GM18861 (cell line): ENCODE results near the gene LRRFIP1.
A peak's percentile ranks its signal among the peaks of the same experiment; 100 is the strongest.
"Not testable (repeated sequence)": the region's sequence is repeated elsewhere in the genome, so short reads cannot be mapped to it uniquely, and the experiment has no call there.

Experiments used
- ATAC-seq: cut with Tn5 transposase; IDR thresholded peaks from one replicate; pipeline ENCODE4 v1.9.1; 2021; ENCODE audit not compliant: unreplicated experiment

The LRRFIP1 gene

GRCh38 chr2:237627441-237628246 lies at the start of gene LRRFIP1:
Gene LRRFIP1 (plus strand): TSS chr2:237627587. CDS start chr2:237627645, 58 bp downstream.
- ATAC-seq: no peak

DNA sequence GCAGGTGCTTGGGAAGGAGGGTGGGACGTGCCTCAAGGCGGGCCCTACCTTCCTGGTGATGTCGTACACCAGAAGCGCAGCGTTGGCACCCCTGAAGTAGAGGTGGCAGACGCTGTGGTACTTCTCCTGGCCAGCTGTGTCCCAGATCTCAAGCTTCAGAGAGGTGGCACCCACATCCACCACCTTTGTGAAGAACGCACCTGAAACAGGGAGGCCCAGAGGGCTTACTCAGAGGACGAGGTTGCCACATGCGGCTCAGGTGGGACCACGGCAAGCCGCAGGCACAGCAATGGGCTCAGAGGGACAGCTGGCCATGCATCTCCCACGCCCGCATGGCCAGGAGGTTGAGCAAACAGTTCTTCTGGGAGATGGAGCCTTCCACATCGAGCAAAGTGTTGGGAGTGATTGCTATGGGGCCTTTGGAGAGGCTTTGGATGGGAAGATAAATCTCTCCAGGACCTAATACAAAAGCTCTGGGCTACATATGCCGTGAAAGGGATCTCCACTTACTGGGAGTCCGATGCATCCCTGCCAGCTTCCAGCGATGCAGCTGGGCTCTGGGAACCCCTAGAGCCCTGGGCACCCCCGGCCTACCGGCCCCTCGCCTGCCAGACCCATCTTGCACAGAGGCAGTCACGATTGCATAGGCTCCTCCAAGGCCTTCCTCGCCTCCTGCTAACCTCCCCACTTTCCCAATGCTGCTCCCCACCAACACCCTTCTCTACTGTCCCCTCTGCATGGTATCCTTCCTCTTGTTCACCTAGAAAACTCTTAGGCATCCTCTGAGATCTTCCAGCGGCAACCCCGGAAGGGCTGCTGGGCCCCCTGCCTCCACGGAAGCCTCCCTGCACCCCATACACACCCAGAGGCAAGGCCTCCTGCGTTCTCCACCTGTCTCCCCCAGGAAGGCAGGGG lies 49.2 kb upstream of the LRRFIP1 start:
- ATAC-seq: no peak

GRCh38 chr2:237581326-237581725 lies 46.1 kb upstream of the LRRFIP1 start:
- ATAC-seq: no peak

GRCh38 chr2:237581751-237582746 lies 45.3 kb upstream of the LRRFIP1 start:
- peak; percentile 48 for ATAC-seq

DNA sequence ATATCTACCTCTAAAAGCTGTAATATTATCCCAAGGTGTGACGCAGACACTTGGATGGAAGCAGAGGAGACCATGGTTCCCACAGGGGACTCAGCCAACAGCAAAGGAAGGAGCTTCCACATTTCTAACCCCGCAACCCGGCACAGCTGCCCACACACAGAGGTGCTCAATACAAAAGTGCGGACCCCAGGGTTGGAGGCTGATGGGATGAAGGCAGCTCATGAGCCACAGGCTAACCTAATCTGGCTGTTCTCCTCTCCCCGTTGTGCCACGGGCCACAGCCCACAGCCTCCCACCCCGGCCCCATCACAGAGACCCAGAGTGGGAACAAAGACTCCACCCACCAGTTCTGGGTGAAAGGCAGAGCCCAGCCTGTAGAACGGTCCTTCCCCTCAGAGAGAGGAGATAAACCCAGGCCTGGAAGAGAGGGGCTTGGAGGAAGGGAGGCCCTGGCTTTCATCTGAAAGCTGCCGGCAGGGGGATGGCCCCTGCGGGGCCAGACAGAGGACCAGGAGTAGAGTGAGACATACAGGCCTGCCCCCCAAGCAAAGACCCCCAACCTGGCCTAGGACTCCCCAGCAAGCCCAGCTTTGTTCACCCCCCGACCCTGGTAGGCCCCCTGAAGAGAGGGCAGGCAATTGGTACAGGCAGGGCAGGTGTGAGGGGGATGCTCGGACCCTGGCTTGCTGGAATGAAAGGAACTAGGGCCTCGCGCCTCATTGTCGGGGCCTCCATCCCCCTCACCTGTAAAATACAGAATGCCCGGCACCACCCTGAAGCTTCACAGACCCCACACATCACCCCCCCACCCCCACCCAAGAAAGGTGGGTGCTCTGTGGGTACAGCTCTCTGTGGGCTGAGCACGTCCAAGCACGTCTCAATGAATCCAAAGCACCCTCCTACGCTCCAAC lies 43.7 kb upstream of the LRRFIP1 start:
- ATAC-seq: no peak

GRCh38 chr2:237585590-237586221 lies 41.7 kb upstream of the LRRFIP1 start:
- ATAC-seq: no peak

- no peak for ATAC-seq
Observed at GRCh38 chr2:237588044-237588696, 39.2 kb upstream of the LRRFIP1 start.

DNA sequence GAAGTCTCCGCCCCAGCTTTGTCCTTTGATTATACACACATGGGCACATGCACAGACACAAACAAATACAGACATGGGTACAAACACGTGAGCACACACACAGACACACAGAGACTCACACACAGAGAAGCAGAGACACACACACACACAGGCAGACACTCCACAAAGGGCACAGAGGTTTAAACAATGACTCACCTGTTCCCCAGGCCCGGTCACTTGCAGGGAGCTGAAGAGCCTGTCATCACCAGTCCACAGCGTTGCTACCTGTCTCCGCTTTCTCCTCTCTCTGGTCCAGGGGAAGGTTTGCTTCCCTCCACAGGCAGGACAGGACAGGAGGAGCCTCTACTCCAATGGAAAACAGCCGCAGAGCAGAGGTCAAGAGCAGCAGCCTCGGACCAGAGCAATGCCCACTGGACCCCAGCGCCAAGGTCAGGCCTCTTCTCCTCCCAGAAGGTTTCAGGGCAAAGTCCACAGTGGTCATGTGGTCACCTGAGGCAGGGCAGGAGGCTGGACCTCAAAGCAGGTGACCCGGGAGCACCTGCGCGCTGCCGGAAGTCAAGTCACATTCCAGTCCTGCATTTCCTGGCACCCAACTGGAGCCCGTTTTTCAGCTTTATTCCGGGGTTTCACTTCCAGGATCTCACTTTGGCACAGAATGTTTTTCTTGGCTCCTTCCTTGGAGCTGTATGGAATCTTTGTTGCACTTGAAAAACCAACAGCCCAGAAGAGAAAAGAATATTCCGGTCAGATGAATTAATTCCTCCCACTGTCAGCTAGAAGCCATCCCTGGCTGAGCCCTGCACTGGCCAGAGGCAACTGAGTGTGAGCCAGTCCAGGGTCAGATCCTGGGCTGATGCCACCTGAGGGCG lies 36.9 kb upstream of the LRRFIP1 start, which contains the start of gene RAB17:
Gene RAB17, minus strand, starts transcription at position 463 of the 869 bp plus-strand sequence. CDS start 4,580 bp downstream, outside the sequence.
- no peak for ATAC-seq

DNA sequence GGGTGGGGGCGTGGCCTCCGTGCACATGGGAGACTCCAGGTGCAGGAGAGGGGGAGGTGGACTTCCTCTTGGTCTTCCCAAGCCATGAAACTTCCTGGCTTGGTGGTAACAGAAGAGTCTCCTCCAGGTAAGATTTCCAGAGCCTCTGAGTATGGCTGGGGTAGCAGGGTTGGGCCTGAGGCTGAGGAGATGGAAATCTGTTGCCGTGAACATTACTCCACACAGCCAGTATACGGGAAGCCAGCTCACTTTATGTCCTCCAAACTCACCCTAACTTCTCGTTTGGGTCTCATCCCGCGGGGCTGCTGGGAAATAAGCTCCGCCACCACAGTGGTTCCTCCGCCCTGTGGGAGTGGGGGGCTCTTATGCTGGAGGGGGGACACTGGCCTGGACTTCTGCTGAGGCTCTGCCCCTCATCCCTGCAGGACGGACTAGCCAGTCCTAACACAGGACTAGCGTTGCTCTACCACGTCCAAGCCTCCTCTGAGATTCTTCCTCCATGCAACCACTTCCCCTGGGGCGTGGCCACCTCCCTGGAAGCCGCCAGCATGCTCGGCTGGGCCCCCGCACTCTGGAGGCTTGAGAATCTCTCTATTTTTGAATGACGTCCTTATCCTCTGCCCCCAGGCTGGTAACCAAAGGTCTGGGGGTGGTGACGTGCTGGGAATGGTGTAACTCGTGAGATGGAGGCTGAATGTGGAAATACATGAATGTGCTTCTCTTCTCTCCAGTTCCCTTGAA lies 36.1 kb upstream of the LRRFIP1 start:
- no peak for ATAC-seq

- no peak for ATAC-seq
Observed at GRCh38 chr2:237592425-237592980, 34.9 kb upstream of the LRRFIP1 start.

DNA sequence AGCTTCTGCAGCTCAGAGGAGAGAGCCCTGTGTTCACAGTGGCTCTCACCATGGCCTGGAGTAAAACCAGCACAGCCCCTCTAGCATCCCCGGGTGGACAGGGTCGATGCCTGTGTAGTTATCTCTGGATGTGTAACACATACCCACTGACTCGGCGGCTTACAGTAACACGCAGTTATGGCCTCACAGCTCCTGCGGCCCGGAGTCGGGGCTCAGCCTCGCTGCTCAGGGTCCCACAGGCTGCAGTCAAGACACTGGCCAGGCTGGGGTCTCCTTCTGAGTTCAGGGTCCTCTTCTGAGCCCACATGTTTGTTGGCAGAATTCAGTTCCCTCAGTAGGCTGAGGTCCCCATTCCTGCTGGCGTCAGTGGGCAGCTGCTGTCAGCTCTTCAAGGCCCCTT lies 34.4 kb upstream of the LRRFIP1 start:
- ATAC-seq: no peak

DNA sequence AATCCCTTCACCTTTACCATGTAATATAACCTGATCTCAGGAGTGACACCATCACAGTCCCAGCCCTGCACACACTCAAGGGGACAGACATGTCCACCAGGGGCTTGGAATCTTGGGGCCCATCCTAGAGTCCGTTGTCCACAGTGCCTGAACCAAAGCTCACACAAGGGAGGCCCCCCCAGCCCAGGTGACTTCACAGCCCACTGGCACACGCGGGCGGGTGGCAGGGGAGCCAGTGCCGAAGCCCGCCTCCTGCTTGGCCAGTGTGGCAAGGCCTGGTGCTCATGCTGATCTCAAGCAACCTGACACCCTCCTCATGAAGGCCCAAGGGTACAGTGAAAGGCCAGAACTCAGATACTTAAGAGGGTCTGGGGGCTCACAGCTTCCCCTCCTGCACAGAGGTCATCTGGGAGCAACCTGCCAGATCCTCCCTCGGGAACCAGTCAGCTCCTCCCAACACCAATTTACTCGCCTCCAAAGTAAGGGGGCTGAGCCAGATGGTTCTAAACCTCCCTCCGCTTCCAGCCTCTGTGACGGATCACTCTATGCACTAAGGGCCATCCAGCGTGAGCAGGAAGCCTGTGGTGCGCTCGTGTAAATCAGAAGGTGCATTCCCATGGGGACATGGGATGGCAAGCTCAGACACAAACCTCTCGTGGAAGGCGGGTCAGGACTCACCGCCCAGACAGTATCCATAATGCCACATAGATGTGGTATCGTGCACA lies 33.6 kb upstream of the LRRFIP1 start:
- no peak for ATAC-seq

GRCh38 chr2:237594514-237594871 lies 32.9 kb upstream of the LRRFIP1 start:
- no peak for ATAC-seq

DNA sequence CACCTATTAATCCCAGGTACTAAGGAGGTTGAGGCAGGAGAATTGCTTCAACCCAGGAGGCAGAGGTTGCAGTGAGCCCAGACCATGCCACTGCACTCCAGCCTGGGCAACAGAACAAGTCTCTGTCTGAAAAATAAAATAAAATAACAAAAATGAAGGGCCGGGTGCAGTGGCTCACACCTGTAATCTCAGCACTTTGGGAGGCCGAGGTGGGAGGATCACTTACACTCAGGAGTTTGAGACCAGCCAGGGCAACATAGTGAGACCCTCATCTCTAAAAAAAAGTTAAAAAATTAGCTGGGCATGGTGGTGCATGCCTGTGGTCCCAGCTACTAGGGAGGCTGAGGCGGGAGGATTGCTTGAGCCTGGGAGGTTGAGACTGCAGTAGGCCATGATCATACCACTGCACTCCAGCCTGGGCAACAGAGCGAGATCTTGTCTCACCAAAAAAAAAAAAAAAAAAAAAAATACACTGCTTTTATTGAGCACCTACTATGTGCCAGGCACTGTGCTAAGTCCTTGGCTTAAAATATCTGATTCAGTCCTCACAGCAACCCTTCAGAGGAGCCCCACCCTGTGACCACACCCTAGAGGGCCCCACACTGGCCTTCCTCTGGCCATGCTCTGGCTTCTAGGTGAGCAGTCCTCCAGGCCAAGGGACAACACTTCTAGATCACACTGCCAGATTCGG lies 31.4 kb upstream of the LRRFIP1 start:
- ATAC-seq: not testable (repeated sequence)

DNA sequence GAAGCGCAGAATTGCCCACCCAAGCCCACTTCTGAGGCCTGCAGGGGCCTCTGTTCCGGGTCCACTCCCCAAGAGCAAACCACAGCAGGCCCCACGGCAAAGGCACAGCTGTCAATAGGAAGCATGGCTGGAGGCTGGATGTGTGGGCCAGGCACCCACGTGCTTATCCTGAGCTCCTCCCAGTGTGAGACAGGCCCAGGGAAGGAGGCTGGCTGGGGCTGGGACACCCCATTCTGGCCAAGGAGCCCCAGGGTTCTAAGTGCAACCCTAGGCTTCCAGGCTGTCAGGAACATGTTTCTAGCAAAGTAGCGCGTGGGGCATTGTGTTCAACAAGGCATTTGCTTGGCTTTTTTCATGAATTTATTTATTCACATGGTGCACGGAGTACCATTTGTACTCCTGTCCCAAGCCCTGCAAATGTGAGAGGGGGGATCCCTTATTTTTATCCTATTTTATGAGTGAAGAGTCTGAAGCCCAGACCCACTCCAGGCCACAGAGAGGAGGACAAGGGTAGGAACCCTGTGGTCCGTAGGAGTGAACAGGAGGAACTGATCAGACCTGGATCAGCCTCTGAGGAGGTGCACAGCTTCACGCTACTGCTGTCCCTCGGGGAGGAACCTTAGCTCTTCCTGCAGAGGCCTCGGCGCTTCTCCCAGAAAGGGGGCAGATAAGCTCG lies 30.7 kb upstream of the LRRFIP1 start:
- no peak for ATAC-seq
